IPS-18a (cell line): ENCODE data around the gene GOLGB1.

Experiments used
- H3K27ac ChIP-seq: one replicate; pipeline ENCODE4 v1.5.1; 2013; ENCODE audit warnings: low read length
- H3K27me3 ChIP-seq: one replicate; pipeline ENCODE4 v1.6.1; 2013; ENCODE audit warnings: mild to moderate bottlenecking, low read length; ENCODE audit not compliant: control insufficient read depth, insufficient read depth
- H3K36me3 ChIP-seq: one replicate; pipeline ENCODE4 v1.6.1; 2013; ENCODE audit warnings: low read depth, low read length; ENCODE audit not compliant: control insufficient read depth
- H3K4me1 ChIP-seq: one replicate; pipeline ENCODE4 v1.6.1; 2013; ENCODE audit warnings: low read depth, low read length; ENCODE audit not compliant: control insufficient read depth
- H3K4me3 ChIP-seq: one replicate; pipeline ENCODE4 v1.5.1; 2013; ENCODE audit warnings: low read length
- H3K9ac ChIP-seq: one replicate; pipeline ENCODE4 v1.6.1; 2013; ENCODE audit warnings: mild to moderate bottlenecking, low read length, moderate library complexity
- H3K9me3 ChIP-seq: one replicate; pipeline ENCODE4 v1.6.1; 2013; ENCODE audit warnings: low read depth, low read length; ENCODE audit not compliant: control insufficient read depth

GOLGB1 gene

GRCh38 chr3:121621491-121621890 is 128.1 kb downstream of the GOLGB1 start:
- no peak overlapping the region for H3K27ac ChIP-seq
- H3K4me1 ChIP-seq: peaks cover 5% of the 10 kb centered on the region

GRCh38 chr3:121619691-121620090 is 129.8 kb downstream of the GOLGB1 start:
- peaks cover 3% of the 10 kb centered on the region for H3K4me1 ChIP-seq
- no peak overlapping the region for H3K9ac ChIP-seq
- H3K27me3 ChIP-seq: no peaks in the 10 kb centered on the region
- H3K36me3 ChIP-seq: no peaks in the 10 kb centered on the region
- no peaks in the 10 kb centered on the region for H3K9me3 ChIP-seq
- H3K27ac ChIP-seq: no peak overlapping the region
- no peak overlapping the region for H3K4me3 ChIP-seq

More at GRCh38 chr3:121621491-121621890, 128.1 kb downstream of the GOLGB1 start:
- no peaks in the 10 kb centered on the region for H3K27me3 ChIP-seq
- no peaks in the 10 kb centered on the region for H3K36me3 ChIP-seq
- H3K4me3 ChIP-seq: no peak overlapping the region
- H3K9me3 ChIP-seq: no peaks in the 10 kb centered on the region
- no peak overlapping the region for H3K9ac ChIP-seq
